Measurements from ENCODE around the gene SUMO2.
"Not testable (repeated sequence)": the region's sequence is repeated elsewhere in the genome, so short reads cannot be mapped to it uniquely, and the experiment has no call there.

SUMO2 gene

GRCh38 chr17:75181608-75182318 lies 996 bp downstream of the SUMO2 start:
- no peak for DNase-seq

- no peak for DNase-seq
These were observed 1.6 kb downstream of the SUMO2 start for GRCh38 chr17:75181110-75181509.

GRCh38 chr17:75178453-75178852 lies 4.3 kb downstream of the SUMO2 start:
- DNase-seq: no peak

- no peak for DNase-seq
These were observed 6.1 kb downstream of the SUMO2 start for GRCh38 chr17:75176625-75177024.

- DNase-seq: no peak
These were observed 7.8 kb downstream of the SUMO2 start for GRCh38 chr17:75174996-75175395.

GRCh38 chr17:75173526-75173925 lies 9.2 kb downstream of the SUMO2 start:
- no peak for DNase-seq

- no peak for DNase-seq
These were observed 13.8 kb downstream of the SUMO2 start for GRCh38 chr17:75168998-75169397.

GRCh38 chr17:75164606-75165005 lies 18.2 kb downstream of the SUMO2 start:
- DNase-seq: not testable (repeated sequence)

GRCh38 chr17:75163074-75163473 lies 19.7 kb downstream of the SUMO2 start:
- no peak for DNase-seq

- no peak for DNase-seq
These were observed 22.5 kb downstream of the SUMO2 start for GRCh38 chr17:75160211-75160610.

- DNase-seq: no peak
These were observed 23.3 kb downstream of the SUMO2 start for GRCh38 chr17:75159196-75160031.

GRCh38 chr17:75158480-75158879 lies 24.3 kb downstream of the SUMO2 start:
- DNase-seq: not testable (repeated sequence)

GRCh38 chr17:75155191-75155601 lies 27.6 kb downstream of the SUMO2 start:
- DNase-seq: no peak

GRCh38 chr17:75154195-75155106 lies 28.3 kb downstream of the SUMO2 start, which contains the start of gene JPT1:
Gene JPT1, minus strand, starts transcription at chr17:75154512. Its CDS starts 115 bp downstream, at chr17:75154397.
- peak; percentile 93 for DNase-seq

GRCh38 chr17:75153780-75154194 lies 29.0 kb downstream of the SUMO2 start:
- DNase-seq: no peak

GRCh38 chr17:75152922-75153779 lies 29.6 kb downstream of the SUMO2 start:
- DNase-seq: peak; percentile 41

GRCh38 chr17:75152523-75152921 lies 30.2 kb downstream of the SUMO2 start:
- DNase-seq: no peak

GRCh38 chr17:75151930-75152329 lies 30.8 kb downstream of the SUMO2 start:
- peak; percentile 30 for DNase-seq

GRCh38 chr17:75147878-75148546 lies 34.7 kb downstream of the SUMO2 start:
- no peak for DNase-seq

GRCh38 chr17:75146592-75146991 lies 36.2 kb downstream of the SUMO2 start:
- no peak for DNase-seq

- no peak for DNase-seq
These were observed 37.8 kb downstream of the SUMO2 start for GRCh38 chr17:75144816-75145512.

Measured in DMS79 (cell line).